Keratinocyte (primary cell): ENCODE data around the gene GNG3. TPM values are rescaled to one million over a fixed set of nuclear protein-coding genes. Genes with fewer than 3 reads are reported as not detected.
"Not testable (repeated sequence)": the region's sequence is repeated elsewhere in the genome, so short reads cannot be mapped to it uniquely, and the experiment has no call there.

Experiments
- DNase-seq: peaks from one replicate; pipeline ENCODE4 v3.0.0-alpha.2; 2011; ENCODE audit warnings: low read depth, missing footprints, low spot score
- FAIRE-seq: peaks from 2 replicates; lab custom pipeline; 2011; peaks lifted over from hg19 to GRCh38; lab: Jason Lieb, UNC
- H2AFZ ChIP-seq: 2 replicates; pipeline ENCODE4 v1.6.0; 2012; ENCODE audit warnings: low read length, control low read depth, inconsistent platforms; ENCODE audit not compliant: control insufficient read depth
- H3K27ac ChIP-seq: 2 replicates; pipeline ENCODE4 v1.5.1; 2011; ENCODE audit warnings: low read length; ENCODE audit not compliant: control insufficient read depth, insufficient read depth
- H3K27me3 ChIP-seq: 3 replicates; pipeline ENCODE4 v1.6.0; 2011; ENCODE audit warnings: low read length; ENCODE audit not compliant: control insufficient read depth, insufficient read depth; ENCODE audit errors: extremely low read depth
- H3K36me3 ChIP-seq, 2 experiments: 2 replicates in 1 of 2; 3 replicates in 1 of 2; pipeline ENCODE4 v1.5.1; 2011; ENCODE audit warnings: low read length in 2 of 2, mild to moderate bottlenecking in 1 of 2; ENCODE audit not compliant: control insufficient read depth in 2 of 2, insufficient read depth in 2 of 2; ENCODE audit errors: extremely low read depth in 1 of 2
- H3K4me1 ChIP-seq: 3 replicates; pipeline ENCODE4 v1.5.1; 2011; ENCODE audit warnings: low read length; ENCODE audit not compliant: control insufficient read depth, insufficient read depth; ENCODE audit errors: extremely low read depth
- H3K4me2 ChIP-seq: 3 replicates; pipeline ENCODE4 v1.6.0; 2011; ENCODE audit warnings: low read depth, low read length; ENCODE audit not compliant: control insufficient read depth, insufficient read depth; ENCODE audit errors: extremely low read depth
- H3K4me3 ChIP-seq, 3 experiments: fragments of 200-600 bp in 1 of 3; sonication (generic) in 1 of 3; 2 replicates in 2 of 3; 3 replicates in 1 of 3; pipeline ENCODE4 v1.5.1; 2011 to 2016; ENCODE audit warnings: low read length in 3 of 3, mild to moderate bottlenecking in 3 of 3, control low read depth in 2 of 3, inconsistent platforms in 1 of 3, low read depth in 1 of 3, mixed read lengths in 1 of 3, mixed run types in 1 of 3, moderate library complexity in 1 of 3; ENCODE audit not compliant: control insufficient read depth in 2 of 3, insufficient read depth in 2 of 3; ENCODE audit errors: extremely low read depth in 1 of 3
- H3K79me2 ChIP-seq: 2 replicates; pipeline ENCODE4 v1.6.0; 2012; ENCODE audit warnings: low read length; ENCODE audit not compliant: control insufficient read depth, insufficient read depth
- H3K9ac ChIP-seq: 3 replicates; pipeline ENCODE4 v1.6.0; 2011; ENCODE audit warnings: low read length; ENCODE audit not compliant: control insufficient read depth, insufficient read depth; ENCODE audit errors: extremely low read depth
- H3K9me1 ChIP-seq: 3 replicates; pipeline ENCODE4 v1.6.0; 2011; ENCODE audit warnings: low read length; ENCODE audit not compliant: control insufficient read depth, insufficient read depth; ENCODE audit errors: extremely low read depth
- H3K9me3 ChIP-seq: 2 replicates; pipeline ENCODE4 v1.5.1; 2012; ENCODE audit warnings: low read depth, low read length; ENCODE audit not compliant: control insufficient read depth
- H4K20me1 ChIP-seq: 3 replicates; pipeline ENCODE4 v1.6.0; 2011; ENCODE audit warnings: low read length; ENCODE audit not compliant: control insufficient read depth, insufficient read depth; ENCODE audit errors: extremely low read depth
- EZH2 ChIP-seq: IDR thresholded peaks from one replicate; pipeline ENCODE4 v1.6.1; 2012; ENCODE audit warnings: inconsistent platforms, mild to moderate bottlenecking, low read length, moderate library complexity
- dilution Hi-C: fragments of 300-500 bp; cut with MboI; formaldehyde crosslinking; loops from one replicate; pipeline ENCODE4 v1.7.0; 2020; ENCODE audit warnings: low sequenced_read_pairs; ENCODE audit not compliant: extremely low pct_ligation_motif_present
- polyA plus RNA-seq, 5 experiments: library from polyadenylated mRNA; depleted of rRNA in 3 of 5; stranded (reverse) in 3 of 5; stranded (forward) in 1 of 5; unstranded in 1 of 5; fragments of >200 nt; gene quantifications; 1 replicate in 1 of 5; 2 replicates in 3 of 5; 3 replicates in 1 of 5; pipeline versions ENCODE4 v1.2.1 to v1.2.3, GENCODE V29; 2011 to 2012; ENCODE audit warnings: missing spikeins in 2 of 5, low read depth in 1 of 5, low replicate concordance in 1 of 5
- TF ChIP-seq, protein P1 (sequence below), 3 experiments: IDR thresholded peaks in 1 of 3; conservative IDR thresholded peaks in 1 of 3; optimal IDR thresholded peaks in 1 of 3; 2 replicates in 2 of 3; 3 replicates in 1 of 3; pipeline versions ENCODE3 to v1.5.1; 2011; ENCODE audit warnings: low read length in 3 of 3, mild to moderate bottlenecking in 3 of 3, moderate library complexity in 2 of 3, control low read depth in 1 of 3, inconsistent platforms in 1 of 3; ENCODE audit not compliant: insufficient read depth in 2 of 3; ENCODE audit errors: extremely low read depth in 1 of 3

Gene GNG3
- polyA plus RNA-seq, 1 donor (not counting 4 experiments of a cell fraction or from before 2014, with no cell fraction given): not detected

DNA sequence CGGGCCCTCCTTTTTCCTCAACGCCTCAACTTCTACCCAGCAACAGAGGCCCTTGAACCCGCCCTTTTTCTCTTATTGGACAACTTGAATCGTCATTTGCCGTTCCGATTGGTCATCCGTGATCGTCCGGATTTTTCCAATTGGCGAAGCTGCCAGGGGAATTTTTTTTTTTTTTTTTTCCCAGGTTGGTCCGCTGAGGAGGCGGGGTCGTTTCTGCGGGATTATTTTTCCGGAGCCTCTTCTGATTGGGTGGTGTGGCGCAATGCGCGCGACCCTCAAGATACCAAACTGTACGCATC lies 20.3 kb downstream of the GNG3 start:
- Histone ChIP-seq H3K4me2 (peak overlapping the region; percentile 76), H3K9me3 (no peaks in the 10 kb centered on the region), H3K27ac (peak overlapping the region; percentile 87), H2AFZ (peak overlapping the region; percentile 98), H3K27me3 (no peaks in the 10 kb centered on the region), H3K9ac (peak overlapping the region; percentile 94), H3K4me1 (peaks cover 26% of the 10 kb centered on the region), H3K79me2 (peaks cover 69% of the 10 kb centered on the region), H4K20me1 (peaks cover 4% of the 10 kb centered on the region), H3K9me1 (no peaks in the 10 kb centered on the region), H3K4me3 (peak overlapping the region; percentile 69 to 99 (median 80)), H3K36me3 (peaks cover 10 to 17% of the 10 kb centered on the region in 2 experiments)
- dilution Hi-C loops: no loop called here
- FAIRE-seq (no peak), DNase-seq (peak; percentile 69)
- TF ChIP-seq EZH2: no peak
- TF ChIP-seq, protein P1, sequence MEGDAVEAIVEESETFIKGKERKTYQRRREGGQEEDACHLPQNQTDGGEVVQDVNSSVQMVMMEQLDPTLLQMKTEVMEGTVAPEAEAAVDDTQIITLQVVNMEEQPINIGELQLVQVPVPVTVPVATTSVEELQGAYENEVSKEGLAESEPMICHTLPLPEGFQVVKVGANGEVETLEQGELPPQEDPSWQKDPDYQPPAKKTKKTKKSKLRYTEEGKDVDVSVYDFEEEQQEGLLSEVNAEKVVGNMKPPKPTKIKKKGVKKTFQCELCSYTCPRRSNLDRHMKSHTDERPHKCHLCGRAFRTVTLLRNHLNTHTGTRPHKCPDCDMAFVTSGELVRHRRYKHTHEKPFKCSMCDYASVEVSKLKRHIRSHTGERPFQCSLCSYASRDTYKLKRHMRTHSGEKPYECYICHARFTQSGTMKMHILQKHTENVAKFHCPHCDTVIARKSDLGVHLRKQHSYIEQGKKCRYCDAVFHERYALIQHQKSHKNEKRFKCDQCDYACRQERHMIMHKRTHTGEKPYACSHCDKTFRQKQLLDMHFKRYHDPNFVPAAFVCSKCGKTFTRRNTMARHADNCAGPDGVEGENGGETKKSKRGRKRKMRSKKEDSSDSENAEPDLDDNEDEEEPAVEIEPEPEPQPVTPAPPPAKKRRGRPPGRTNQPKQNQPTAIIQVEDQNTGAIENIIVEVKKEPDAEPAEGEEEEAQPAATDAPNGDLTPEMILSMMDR (optimal IDR thresholded peaks at IDR 0.05 in 1 of 3, IDR thresholded peaks at IDR 0.05 in 1 of 3, conservative IDR thresholded peaks at IDR 0.05 in 1 of 3; ENCODE audit: extremely low read depth in 1 of 3, insufficient read depth in 2 of 3, low read length in 3 of 3): no peak

DNA sequence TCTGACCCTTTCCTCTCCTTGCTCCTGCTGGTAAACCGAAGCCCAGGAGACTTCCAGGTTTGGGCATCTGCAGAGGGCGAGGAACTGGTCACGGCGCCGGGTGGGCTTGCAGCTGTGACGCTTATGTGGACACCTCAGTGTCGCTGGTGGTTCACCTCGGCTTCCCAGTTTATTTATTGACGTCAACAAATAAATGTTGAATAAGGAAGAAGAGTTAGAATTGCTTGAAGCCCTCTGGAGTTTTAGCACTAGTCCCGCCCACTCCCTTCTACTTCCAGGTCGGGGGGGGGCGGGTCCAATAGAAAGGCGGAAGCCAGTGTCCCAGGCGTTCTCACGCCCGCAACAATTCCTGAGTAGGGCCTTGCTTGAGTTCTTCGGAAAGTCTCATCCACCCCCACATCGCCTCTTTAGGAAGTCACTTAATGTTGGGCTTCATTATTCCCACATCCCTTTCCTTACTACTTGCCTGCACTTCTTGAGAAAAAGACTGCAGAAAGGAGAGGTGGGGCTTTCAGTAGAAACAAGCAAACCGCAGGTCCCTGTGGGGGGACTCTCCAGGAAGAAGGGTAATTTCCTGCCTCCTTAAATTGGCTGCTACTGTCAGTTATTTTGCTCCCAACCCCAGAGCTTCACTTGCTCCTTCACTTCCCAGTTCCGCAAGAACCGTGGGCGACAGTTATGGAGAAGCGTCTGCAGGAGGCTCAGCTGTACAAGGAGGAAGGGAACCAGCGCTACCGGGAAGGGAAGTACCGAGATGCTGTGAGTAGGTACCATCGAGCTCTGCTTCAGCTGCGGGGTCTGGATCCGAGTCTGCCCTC lies 20.9 kb downstream of the GNG3 start, which contains the start of gene TTC9C:
TSS of gene TTC9C (plus strand) at position 316 of the 818 bp plus-strand sequence. CDS start at position 679, 363 bp downstream.
- H3K4me1 ChIP-seq: peaks cover 26% of the 10 kb centered on the region
- H3K27ac ChIP-seq: peak within 1 kb of the TSS; percentile 87
- no peaks in the 10 kb centered on the region for H3K27me3 ChIP-seq
- TF ChIP-seq, protein P1 (optimal IDR thresholded peaks at IDR 0.05 in 1 of 3, IDR thresholded peaks at IDR 0.05 in 1 of 3, conservative IDR thresholded peaks at IDR 0.05 in 1 of 3; ENCODE audit: extremely low read depth in 1 of 3, insufficient read depth in 2 of 3, low read length in 3 of 3): no peak
- no peak for TF ChIP-seq EZH2
- DNase-seq (peak; percentile 41), FAIRE-seq (no peak)
- H2AFZ ChIP-seq: peak within 1 kb of the TSS; percentile 98
- H3K36me3 ChIP-seq: peaks cover 8 to 14% of the 10 kb centered on the region in 2 experiments
- peak within 1 kb of the TSS; percentile 69 to 99 (median 80) for H3K4me3 ChIP-seq
- dilution Hi-C loops: no loop called here
- H4K20me1 ChIP-seq: peaks cover 4% of the 10 kb centered on the region
- no peaks in the 10 kb centered on the region for H3K9me3 ChIP-seq
- H3K9me1 ChIP-seq: no peaks in the 10 kb centered on the region
- H3K4me2 ChIP-seq: peak within 1 kb of the TSS; percentile 76
- H3K9ac ChIP-seq: peak within 1 kb of the TSS; percentile 94
- H3K79me2 ChIP-seq: peaks cover 68% of the 10 kb centered on the region

DNA sequence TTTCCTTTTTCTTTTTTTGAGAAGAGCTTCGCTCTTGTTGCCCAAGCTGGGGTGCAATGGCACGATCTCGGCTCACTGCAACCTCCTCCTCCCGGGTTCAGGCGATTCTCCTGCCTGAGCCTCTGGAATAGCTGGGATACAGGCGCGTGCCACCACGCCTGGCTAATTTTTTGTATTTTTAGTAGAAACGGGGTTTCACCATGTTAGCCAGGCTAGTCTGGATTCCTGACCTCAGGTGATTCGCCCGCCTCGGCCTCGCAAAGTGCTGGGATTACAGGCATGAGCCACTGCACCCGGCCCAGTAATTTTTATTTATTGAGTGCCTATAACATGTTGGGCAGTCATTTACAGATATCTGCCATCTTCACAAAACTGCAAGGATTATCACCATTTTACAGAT lies 22.6 kb downstream of the GNG3 start:
- FAIRE-seq, H3K36me3 ChIP-seq, H4K20me1 ChIP-seq, H3K27me3 ChIP-seq, H3K9me3 ChIP-seq, H3K9me1 ChIP-seq, H2AFZ ChIP-seq, dilution Hi-C loops, DNase-seq: not testable (repeated sequence)
- Histone ChIP-seq H3K9ac (peak overlapping the region; percentile 94), H3K4me1 (peaks cover 14% of the 10 kb centered on the region), H3K27ac (peak overlapping the region; percentile 87), H3K79me2 (peaks cover 55% of the 10 kb centered on the region), H3K4me2 (peak overlapping the region; percentile 76), H3K4me3 (peak overlapping the region; percentile 69 to 80 (median 79))
